ENCODE data around the gene RNU1-4.
"Not testable (repeated sequence)": the region's sequence is repeated elsewhere in the genome, so short reads cannot be mapped to it uniquely, and the experiment has no call there.

RNU1-4 gene

DNA sequence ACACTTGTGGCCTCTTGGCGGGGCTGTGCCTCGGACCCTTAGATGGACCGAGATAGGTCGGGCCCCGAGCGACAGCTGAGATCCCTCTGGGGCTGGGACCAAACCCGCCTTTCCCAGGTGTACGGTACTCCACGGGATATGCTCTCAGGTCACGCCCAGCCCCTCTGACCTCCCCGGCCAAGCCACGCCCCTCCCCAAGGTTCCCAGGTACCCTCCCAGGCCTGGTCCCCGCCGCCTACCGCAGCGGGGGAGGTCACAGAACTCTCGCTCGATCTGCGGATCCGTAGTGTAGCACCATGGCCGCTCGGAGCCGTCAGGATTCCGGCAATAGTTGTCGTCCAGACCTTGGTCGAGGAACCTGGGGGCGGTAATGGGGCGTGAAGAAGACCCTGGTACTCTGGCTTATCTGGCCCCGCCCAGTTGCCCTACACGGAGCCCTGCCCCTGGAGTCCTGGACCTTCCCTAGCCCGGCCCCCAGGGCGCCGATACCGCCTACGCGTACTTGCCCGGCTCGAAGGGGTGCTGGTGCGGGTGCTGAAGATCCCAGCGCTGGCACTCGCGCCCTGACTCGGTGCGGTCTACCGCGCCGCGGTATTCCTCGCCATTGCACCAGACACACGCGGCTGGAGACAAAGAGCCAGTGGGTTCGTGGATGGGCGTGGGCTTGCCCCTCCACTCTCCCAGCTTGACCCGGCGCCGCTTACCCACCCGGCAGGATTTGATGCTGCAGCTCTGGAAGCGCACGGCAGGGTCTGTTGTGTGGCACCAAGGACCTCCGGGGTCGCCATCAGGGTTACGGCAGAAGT is 19.5 kb downstream of the RNU1-4 start:
- intact Hi-C loops (cut with DNase I); DNase-seq: not testable (repeated sequence)

GRCh38 chr1:16760456-16760765 is 20.1 kb downstream of the RNU1-4 start:
- DNase-seq; intact Hi-C loops (cut with DNase I): not testable (repeated sequence)

DNA sequence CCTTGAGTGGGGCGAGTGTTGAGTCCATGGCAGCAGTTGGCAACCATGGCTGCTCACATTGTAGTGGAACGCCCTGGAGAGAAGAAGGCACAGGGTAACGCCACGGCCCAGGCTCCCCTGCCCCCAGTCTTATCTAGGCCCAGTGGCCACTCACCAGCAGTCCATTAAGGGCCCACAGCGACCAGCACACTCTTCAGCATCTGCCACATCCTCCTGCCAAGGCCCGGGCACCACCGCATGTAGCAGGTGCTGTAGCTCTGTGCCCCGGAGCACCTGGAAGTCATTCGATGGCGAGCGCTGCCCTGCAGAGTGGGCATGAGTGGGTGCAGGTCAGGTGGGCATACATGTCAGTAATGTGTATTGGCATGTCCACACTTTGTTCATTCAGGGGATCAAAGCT is 20.5 kb downstream of the RNU1-4 start:
- intact Hi-C loops (cut with DNase I); DNase-seq: not testable (repeated sequence)

GRCh38 chr1:16764248-16764819 is 24.0 kb downstream of the RNU1-4 start:
- intact Hi-C loops (cut with DNase I): not testable (repeated sequence)

DNA sequence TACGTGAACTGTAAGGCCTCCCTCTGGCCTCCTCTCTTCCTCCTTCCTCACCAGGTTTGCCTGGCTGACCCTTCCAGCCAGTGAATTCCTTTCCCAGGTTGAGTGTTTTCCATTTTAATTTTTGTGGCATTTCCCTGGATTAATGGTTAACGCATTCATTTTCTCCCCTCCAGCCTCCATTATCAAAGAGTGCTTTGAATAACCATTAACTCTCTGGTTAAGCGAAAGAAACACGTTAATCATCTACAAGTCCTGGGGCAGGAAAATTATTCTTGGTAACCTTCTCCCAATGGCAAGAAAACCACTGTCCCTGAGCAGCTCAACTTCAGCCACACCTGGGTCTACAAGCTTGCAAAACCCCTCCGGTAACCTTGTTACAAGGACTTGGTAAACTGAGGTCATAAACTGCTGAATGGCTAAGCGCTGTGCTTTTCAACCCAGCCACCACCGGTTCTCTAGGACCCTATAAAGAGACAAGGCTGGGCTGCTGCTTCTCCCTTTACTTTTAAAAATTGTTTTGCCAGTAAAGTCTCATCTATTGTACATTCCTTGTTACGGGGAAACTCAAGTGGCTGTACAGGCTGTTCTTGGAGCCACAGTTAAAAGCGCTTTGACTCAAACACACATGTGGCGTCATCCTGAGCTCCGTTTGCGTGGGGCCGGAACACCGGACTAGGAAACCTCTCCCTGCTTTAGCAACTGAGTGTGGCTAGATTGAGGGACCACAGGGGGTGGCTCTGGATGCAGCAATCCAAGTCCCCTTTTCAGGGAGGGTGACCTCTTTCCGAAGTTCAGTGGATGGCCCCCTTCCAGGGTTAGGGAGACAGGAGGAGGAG is 24.7 kb downstream of the RNU1-4 start:
- peak in 2 of 42 donors; percentile 12 to 37 for DNase-seq
- intact Hi-C loops (cut with DNase I): not testable (repeated sequence)

More at GRCh38 chr1:16764248-16764819, 24.0 kb downstream of the RNU1-4 start:
- not testable (repeated sequence) for DNase-seq

GRCh38 chr1:16765731-16766605 is 25.7 kb downstream of the RNU1-4 start:
- intact Hi-C loops (cut with DNase I): not testable (repeated sequence)
- DNase-seq: peak in 40 of 42 donors; percentile 12 to 79 (median 48)

DNA sequence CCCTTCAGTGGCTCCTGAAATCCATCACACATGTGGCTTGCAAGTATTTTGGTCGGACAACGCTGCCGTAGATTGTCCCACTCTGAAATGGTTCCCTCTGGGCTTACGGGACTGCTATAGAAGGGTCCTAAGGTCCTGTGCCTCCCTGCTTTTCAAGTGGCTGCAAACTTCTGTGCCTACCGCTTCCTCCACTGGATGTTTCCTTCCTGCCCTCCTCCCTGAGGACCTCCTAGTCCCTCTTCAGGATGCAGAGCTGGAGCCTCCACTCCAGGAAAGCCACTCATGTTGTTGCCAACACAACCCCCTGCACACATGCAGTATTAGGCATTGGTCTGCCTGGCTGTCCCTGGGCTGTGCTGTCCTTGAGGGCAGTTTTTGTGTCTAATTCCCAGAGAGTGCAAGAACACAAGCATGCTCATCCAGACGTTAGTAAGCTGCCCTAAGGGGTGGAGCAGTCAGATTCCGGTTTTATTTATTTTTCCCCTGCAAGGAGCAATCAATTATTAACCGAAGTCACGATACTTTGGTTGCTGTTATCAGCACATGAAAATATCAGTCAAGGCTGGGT is 26.5 kb downstream of the RNU1-4 start:
- DNase-seq; intact Hi-C loops (cut with DNase I): not testable (repeated sequence)

DNA sequence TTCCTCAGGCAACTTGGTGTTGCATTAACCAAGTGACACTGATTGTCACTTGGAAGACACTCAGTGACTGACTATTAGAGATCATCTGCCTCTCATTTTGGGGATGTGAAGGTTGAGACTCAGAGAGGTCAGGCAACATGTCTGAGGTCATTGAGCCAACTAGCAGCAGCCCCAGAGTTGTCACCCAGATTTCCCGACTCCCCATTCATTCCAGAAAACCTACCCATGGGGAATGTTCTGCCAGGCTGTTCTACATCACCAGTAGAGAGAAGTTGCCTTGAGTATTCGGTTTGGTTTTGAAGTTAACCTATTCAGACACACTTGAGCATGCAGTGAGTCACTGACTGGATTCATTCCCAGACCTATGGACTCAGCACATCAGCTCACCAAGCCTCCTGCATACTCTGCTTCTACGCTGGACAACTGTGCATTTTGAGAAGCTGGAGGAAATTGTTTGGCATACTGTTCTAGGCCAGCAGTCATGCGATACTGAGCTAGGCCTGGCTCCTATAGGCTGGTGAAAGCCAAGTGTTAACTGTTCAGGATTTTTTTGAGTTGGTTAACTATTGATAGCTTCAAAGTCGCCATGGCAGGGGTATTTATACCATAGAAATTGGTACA is 29.9 kb downstream of the RNU1-4 start:
- DNase-seq; intact Hi-C loops (cut with DNase I): not testable (repeated sequence)

GRCh38 chr1:16770896-16771446 is 30.7 kb downstream of the RNU1-4 start:
- DNase-seq; intact Hi-C loops (cut with DNase I): not testable (repeated sequence)

GRCh38 chr1:16772275-16773204 is 32.2 kb downstream of the RNU1-4 start:
- peak in 2 of 42 donors; percentile 21 to 39 for DNase-seq
- intact Hi-C loops (cut with DNase I): not testable (repeated sequence)

- DNase-seq: peak in 2 of 42 donors; percentile 23 to 62
- intact Hi-C loops (cut with DNase I): not testable (repeated sequence)
These were observed 32.9 kb downstream of the RNU1-4 start for GRCh38 chr1:16773205-16773596.

DNA sequence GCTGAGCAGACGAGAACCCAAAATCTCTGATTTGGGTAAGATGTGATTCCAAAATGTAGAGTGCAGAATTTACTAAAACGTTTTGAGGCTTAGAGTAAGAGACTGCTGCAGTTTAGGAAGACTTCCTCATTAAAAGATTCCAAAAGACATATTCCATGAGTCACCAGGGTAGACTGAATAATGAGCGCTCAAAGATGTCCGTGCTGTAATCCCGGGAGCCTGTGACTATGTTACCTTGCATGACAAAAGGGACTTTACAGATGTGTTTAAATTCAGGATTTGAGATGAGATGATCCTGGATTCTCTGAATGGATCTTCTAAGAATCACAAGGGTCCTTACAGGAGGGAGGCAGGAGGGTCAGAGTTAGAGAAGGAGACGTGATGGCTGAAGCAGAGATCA is 33.4 kb downstream of the RNU1-4 start:
- intact Hi-C loops (cut with DNase I); DNase-seq: not testable (repeated sequence)

DNA sequence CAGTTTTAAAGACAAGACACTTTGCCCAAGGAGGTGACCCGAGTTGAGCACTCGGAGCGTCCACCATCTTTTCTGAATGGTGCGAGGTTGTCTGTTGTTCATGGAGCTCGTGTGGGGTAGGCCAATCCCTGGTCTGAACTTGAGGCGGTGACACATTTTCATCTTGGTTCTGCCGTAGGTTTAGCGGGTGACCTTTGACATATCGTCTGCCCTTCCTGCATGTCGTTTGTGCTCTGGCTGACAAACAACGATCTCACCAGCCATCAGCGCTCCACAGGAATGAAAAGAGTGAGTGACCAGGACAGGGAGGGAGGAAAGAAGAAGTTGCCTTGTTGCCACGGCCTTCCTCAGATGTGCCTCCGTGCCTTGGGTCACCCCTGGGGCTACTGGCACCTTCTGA is 34.5 kb downstream of the RNU1-4 start:
- intact Hi-C loops (cut with DNase I); DNase-seq: not testable (repeated sequence)

DNA sequence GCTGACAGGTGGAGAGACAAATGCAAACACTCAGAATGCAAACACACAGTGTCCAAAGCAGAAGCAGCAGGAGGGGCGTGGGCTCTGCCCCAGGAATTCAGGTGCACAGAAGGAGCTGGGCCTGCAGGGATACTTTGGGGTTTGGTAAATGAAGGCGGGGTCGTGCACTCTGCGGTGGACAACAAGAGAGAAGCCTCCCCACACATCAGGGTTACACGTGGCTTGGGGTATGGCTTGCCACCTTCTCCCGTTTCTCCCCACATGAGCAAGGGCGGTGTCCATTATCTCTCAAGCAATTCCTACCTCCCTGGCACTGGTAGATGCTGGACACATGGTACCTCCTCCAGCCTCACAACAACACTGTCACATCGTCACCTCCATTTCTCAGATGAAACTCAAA is 35.0 kb downstream of the RNU1-4 start:
- DNase-seq; intact Hi-C loops (cut with DNase I): not testable (repeated sequence)

DNA sequence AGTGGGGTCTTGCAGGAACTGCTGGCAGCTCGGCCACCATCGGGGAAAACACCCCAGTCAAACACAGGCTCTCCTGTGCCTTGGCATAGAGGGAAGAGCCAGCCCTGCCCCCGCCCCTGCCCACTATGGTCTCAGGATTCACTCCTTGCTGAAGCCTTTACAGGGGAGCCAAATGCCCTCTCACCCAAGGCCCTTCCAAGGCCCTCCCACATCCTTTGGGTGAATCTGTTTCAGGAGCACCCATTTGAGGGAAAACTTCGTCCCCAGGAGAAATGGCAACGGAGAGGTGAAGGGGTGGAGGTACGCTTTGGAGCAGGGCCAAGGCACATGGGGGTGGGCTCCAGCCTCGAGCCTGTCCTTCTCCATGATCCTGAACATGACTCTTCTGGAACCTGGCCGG is 35.9 kb downstream of the RNU1-4 start:
- intact Hi-C loops (cut with DNase I); DNase-seq: not testable (repeated sequence)

- DNase-seq; intact Hi-C loops (cut with DNase I): not testable (repeated sequence)
These were observed 36.5 kb downstream of the RNU1-4 start for GRCh38 chr1:16776835-16777234.

DNA sequence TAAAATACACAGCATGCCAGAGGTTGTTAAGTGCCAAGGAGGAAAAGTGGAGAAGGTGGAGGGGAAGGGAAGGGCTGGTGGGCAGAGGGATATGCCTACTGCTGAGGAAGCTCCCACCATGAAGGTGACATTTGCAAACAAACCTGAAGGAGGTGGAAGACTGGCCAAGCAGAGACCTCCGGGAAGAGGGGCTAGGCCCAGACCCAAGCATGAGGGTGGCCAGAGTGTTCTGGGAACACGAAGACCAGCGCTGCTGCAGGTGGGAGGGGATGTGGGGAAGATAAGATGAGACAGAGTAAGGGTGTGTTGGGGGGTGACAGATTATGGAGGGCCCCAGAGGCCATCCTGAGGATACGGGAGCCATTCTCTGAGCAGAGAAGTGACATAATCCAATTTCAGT is 37.5 kb downstream of the RNU1-4 start:
- DNase-seq; intact Hi-C loops (cut with DNase I): not testable (repeated sequence)
